ENCODE results near the gene RABGAP1L.

RABGAP1L gene

DNA sequence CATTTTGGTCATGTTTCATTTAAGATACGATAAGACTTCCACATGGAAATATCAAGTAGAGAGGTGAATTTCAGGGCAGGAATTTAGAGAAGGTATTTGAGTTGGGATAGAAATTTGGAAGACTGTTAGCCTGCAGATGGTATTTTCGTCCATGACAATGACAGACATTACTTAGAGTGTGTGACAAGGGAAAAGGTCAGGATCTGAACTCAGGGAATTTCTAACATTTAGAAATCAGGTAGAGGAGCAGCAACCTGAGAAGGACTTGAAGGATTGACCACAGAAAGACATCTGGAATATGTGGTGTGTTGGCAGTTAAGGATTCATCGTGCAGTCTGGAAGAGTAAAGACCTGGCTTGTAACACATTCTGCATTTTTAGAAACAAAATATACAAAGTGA, 57.9 kb downstream of the RABGAP1L start:
- no peak for TF ChIP-seq CTCF (IDR thresholded peaks at IDR 0.05; ENCODE audit: insufficient read depth, low read depth, low read length, missing control alignments)
- DNase-seq (ENCODE audit: low read depth): no peak
- H3K4me3 ChIP-seq (ENCODE audit: low read length): no peak overlapping the region

DNA sequence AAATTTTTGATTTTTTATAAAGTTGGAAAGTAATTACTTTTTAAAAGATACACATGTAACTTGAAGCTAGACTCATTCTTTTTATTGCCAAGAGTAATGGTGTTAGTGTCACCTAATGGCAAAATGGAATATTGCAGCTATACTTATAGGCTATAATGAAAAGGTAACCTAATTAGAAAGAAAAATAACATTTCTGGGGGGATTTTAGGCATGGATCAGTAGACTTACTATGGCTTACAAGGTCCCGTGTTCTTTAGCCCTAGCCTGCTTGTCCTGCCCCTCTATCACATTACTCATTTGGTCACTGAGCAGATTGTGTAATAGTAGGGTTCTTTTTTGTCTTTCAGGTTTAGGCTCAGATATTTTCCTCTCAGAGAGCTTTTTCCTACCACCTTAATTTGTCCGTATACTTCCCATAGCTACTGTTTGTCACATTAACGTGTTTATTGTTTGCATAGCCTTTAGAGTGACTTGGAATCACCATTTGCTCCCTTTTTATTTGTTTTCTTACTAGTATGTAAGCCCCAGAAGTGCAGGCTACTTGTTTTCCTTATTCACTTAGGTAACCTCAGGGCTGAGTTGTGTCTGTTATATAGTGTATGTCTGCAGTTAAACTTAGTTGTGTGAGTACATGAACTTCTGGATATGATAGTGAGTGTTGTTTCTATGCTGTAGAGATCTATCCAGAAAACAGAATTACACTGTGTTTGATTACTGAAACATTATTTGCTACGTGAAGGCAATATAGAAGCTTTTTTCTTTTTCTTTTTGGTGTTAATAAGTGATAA, 58.7 kb downstream of the RABGAP1L start:
- H3K4me3 ChIP-seq (ENCODE audit: low read length): no peak overlapping the region
- TF ChIP-seq CTCF (IDR thresholded peaks at IDR 0.05; ENCODE audit: insufficient read depth, low read depth, low read length, missing control alignments): peak; percentile 58
- DNase-seq (ENCODE audit: low read depth): peak; percentile 50

DNA sequence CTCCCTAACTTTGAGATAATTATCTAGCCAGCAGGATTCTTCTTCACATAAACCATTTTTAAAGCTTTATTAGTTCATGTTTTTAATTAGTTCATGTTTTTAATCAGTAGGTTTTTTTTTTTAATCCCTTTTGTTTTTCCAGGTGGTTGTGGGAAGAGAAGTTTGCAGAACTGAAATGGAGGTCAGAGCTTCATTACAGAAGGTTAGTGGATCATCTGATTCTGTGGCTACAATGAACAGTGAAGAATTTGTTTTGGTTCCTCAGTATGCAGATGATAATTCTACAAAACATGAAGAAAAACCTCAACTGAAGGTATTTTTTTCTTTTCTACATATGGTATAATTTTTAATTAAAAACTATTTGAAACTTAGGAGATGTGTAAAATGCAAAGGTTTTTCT, 59.7 kb downstream of the RABGAP1L start:
- no peak for TF ChIP-seq CTCF (IDR thresholded peaks at IDR 0.05; ENCODE audit: insufficient read depth, low read depth, low read length, missing control alignments)
- H3K4me3 ChIP-seq (ENCODE audit: low read length): no peak overlapping the region
- no peak for DNase-seq (ENCODE audit: low read depth)

DNA sequence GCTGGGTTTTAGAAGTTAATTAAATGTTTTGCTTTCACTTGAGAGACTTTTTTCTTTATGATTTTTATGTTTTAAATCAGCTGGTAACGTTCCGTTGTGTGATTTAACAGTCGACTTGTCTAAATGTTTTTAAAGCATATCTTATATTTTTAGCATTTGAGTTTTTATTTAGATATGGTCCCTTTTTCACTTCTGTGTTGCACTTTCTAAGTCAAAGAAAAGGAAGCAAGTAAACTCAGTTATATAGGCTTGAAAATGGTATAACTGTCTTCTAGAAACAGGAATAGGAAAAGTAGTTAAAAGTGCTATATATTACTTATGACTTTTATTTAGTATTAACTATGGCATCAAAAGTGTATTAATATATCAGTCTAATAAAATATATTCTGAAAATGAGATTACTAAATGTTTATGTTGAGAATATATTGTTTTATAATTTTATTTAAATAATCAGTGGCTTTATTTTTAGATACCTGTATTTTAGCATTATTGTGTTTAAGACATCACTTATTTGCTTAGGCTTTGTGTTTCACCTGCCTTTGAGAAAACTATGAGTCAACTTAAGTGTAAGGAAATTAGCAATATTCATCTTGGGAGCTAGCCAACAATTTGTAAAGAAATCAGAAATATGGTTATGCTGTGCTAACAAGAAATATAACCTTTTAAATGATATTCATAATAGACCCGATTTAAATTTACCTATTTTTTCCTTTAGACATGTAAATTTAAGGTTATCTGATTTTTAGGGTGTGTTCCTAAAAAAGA, 60.5 kb downstream of the RABGAP1L start:
- no peak overlapping the region for H3K4me3 ChIP-seq (ENCODE audit: low read length)
- DNase-seq (ENCODE audit: low read depth): peak; percentile 67
- no peak for TF ChIP-seq CTCF (IDR thresholded peaks at IDR 0.05; ENCODE audit: insufficient read depth, low read depth, low read length, missing control alignments)

GRCh38 chr1:174221681-174222080, 62.4 kb downstream of the RABGAP1L start:
- TF ChIP-seq CTCF (IDR thresholded peaks at IDR 0.05; ENCODE audit: insufficient read depth, low read depth, low read length, missing control alignments): no peak
- H3K4me3 ChIP-seq (ENCODE audit: low read length): no peak overlapping the region
- no peak for DNase-seq (ENCODE audit: low read depth)

- no peak for TF ChIP-seq CTCF (IDR thresholded peaks at IDR 0.05; ENCODE audit: insufficient read depth, low read depth, low read length, missing control alignments)
- peak; percentile 98 for DNase-seq (ENCODE audit: low read depth)
- no peak overlapping the region for H3K4me3 ChIP-seq (ENCODE audit: low read length)
Observed at GRCh38 chr1:174222166-174222949, 63.0 kb downstream of the RABGAP1L start.
